Lung microvascular endothelial cell (primary cell): Measurements from ENCODE around the gene DKK1. TPM values are rescaled to one million over a fixed set of nuclear protein-coding genes. Genes with fewer than 3 reads are reported as not detected.

Source experiments
- DNase-seq, 2 donors: peaks; one replicate each; pipeline versions ENCODE4 v3.0.0 to v3.0.0-alpha.2; 2010; ENCODE audit warnings: low read depth in 2 of 2
- total RNA-seq: library from RNA; depleted of rRNA; stranded (reverse); fragments of >200 nt; gene quantifications from 2 replicates; pipeline ENCODE4 v1.2.1, GENCODE V29; 2014

DKK1 gene
- total RNA-seq: 13.3 and 15.7 TPM in 2 replicates

- peak; percentile 85 to 91 for DNase-seq
These were observed at the start of gene DKK1 for GRCh38 chr10:52313933-52314821. Gene DKK1, plus strand, starts transcription at chr10:52314281. Its CDS starts 154 bp downstream, at chr10:52314435.

- DNase-seq: no peak
These were observed 48.8 kb upstream of the DKK1 start for GRCh38 chr10:52265131-52265926.

GRCh38 chr10:52266858-52267257 is 47.2 kb upstream of the DKK1 start:
- no peak for DNase-seq

- DNase-seq: no peak
These were observed 45.3 kb upstream of the DKK1 start for GRCh38 chr10:52268790-52269189.

- DNase-seq: no peak
These were observed 44.8 kb upstream of the DKK1 start for GRCh38 chr10:52269233-52269632.

GRCh38 chr10:52276163-52276562 is 37.9 kb upstream of the DKK1 start:
- DNase-seq: no peak

GRCh38 chr10:52276986-52277385 is 37.1 kb upstream of the DKK1 start:
- DNase-seq: no peak

GRCh38 chr10:52279546-52279945 is 34.5 kb upstream of the DKK1 start:
- no peak for DNase-seq

- peak in 1 of 2 donors; percentile 13 for DNase-seq
These were observed 34.0 kb upstream of the DKK1 start for GRCh38 chr10:52280051-52280450.

- DNase-seq: no peak
These were observed 30.9 kb upstream of the DKK1 start for GRCh38 chr10:52283174-52283573.

GRCh38 chr10:52284416-52285013 is 29.6 kb upstream of the DKK1 start:
- DNase-seq: no peak

- DNase-seq: no peak
These were observed 26.2 kb upstream of the DKK1 start for GRCh38 chr10:52287866-52288265.

GRCh38 chr10:52297747-52298146 is 16.3 kb upstream of the DKK1 start:
- no peak for DNase-seq

GRCh38 chr10:52300599-52301277 is 13.3 kb upstream of the DKK1 start:
- no peak for DNase-seq

GRCh38 chr10:52308251-52309031 is 5.6 kb upstream of the DKK1 start:
- DNase-seq: peak; percentile 86 to 89

- DNase-seq: peak in 1 of 2 donors; percentile 20
These were observed 1.2 kb upstream of the DKK1 start for GRCh38 chr10:52312942-52313255.

- peak; percentile 17 to 28 for DNase-seq
These were observed 687 bp upstream of the DKK1 start for GRCh38 chr10:52313256-52313932.

- DNase-seq: peak; percentile 57 to 73
These were observed 906 bp downstream of the DKK1 start for GRCh38 chr10:52314822-52315552.

GRCh38 chr10:52316001-52316400 is 1.9 kb downstream of the DKK1 start:
- DNase-seq: peak; percentile 24 to 56

- DNase-seq: peak in 1 of 2 donors; percentile 7
These were observed 2.4 kb downstream of the DKK1 start for GRCh38 chr10:52316500-52316899.
